Prostate gland (tissue), 2 donors: ENCODE results near the gene CIRBP. TPM values are rescaled to one million over a fixed set of nuclear protein-coding genes. Genes with fewer than 3 reads are reported as not detected.

Source experiments
- DNase-seq: peaks from one replicate; pipeline ENCODE4 v3.0.0-alpha.2; 2019; ENCODE audit warnings: low spot score
- H3K27ac ChIP-seq, 2 donors: fragments of 200-600 bp; sonication (generic); 2 replicates each; pipeline ENCODE4 v1.5.1; 2017 to 2019
- H3K27me3 ChIP-seq: fragments of 200-600 bp; sonication (generic); replicated peaks from 2 replicates; pipeline ENCODE4 v1.5.1; 2019; ENCODE audit not compliant: insufficient read depth
- H3K36me3 ChIP-seq, 2 donors: fragments of 200-600 bp; sonication (generic); 1 replicate in 1 of 2; 2 replicates in 1 of 2; pipeline versions ENCODE4 v1.5.1 to v1.8.1; 2017 to 2019
- H3K4me1 ChIP-seq: fragments of 200-600 bp; sonication (generic); replicated peaks from 2 replicates; pipeline ENCODE4 v1.5.1; 2019
- H3K4me3 ChIP-seq, 2 donors: fragments of 200-600 bp; sonication (generic); 2 replicates each; pipeline ENCODE4 v1.5.1; 2017 to 2019
- H3K9me3 ChIP-seq: fragments of 200-600 bp; sonication (generic); 2 replicates; pipeline ENCODE4 v1.5.1; 2017
- POLR2A ChIP-seq: fragments of 450-650 bp; IDR thresholded peaks from one replicate; pipeline ENCODE4 v1.6.1; 2016; ENCODE audit warnings: antibody characterized with exemption, mild to moderate bottlenecking
- POLR2AphosphoS5 ChIP-seq: sonication (generic); formaldehyde crosslinking; IDR thresholded peaks from one replicate; pipeline ENCODE4 v1.6.1; 2017; ENCODE audit warnings: antibody characterized with exemption
- WGBS: methylation state at CpG from one replicate; pipeline ENCODE4 v1.1.5; 2018; 5-methylcytosine and 5-hydroxymethylcytosine counted together
- intact Hi-C: fragments of 100-400 bp; cut with DNase I; formaldehyde crosslinking; loops from one replicate; pipeline ENCODE4 v1.14.2; 2022
- total RNA-seq, 2 donors: library from RNA; depleted of rRNA; stranded (reverse); fragments of >200 nt; gene quantifications; one replicate each; pipeline ENCODE4 v1.1.0, GENCODE V29; 2016
- TF ChIP-seq, protein P1 (sequence below), 4 experiments: fragments of 200-600 bp in 2 of 4; fragments of 450-650 bp in 2 of 4; sonication (generic) in 2 of 4; IDR thresholded peaks; 1 replicate in 3 of 4; 2 replicates in 1 of 4; pipeline ENCODE4 v1.5.1; 2016 to 2019; ENCODE audit warnings: antibody characterized with exemption in 4 of 4, mild to moderate bottlenecking in 2 of 4, moderate library complexity in 2 of 4

Gene CIRBP
- total RNA-seq, 2 donors from 2014 or later: 753 to 863 TPM

DNA sequence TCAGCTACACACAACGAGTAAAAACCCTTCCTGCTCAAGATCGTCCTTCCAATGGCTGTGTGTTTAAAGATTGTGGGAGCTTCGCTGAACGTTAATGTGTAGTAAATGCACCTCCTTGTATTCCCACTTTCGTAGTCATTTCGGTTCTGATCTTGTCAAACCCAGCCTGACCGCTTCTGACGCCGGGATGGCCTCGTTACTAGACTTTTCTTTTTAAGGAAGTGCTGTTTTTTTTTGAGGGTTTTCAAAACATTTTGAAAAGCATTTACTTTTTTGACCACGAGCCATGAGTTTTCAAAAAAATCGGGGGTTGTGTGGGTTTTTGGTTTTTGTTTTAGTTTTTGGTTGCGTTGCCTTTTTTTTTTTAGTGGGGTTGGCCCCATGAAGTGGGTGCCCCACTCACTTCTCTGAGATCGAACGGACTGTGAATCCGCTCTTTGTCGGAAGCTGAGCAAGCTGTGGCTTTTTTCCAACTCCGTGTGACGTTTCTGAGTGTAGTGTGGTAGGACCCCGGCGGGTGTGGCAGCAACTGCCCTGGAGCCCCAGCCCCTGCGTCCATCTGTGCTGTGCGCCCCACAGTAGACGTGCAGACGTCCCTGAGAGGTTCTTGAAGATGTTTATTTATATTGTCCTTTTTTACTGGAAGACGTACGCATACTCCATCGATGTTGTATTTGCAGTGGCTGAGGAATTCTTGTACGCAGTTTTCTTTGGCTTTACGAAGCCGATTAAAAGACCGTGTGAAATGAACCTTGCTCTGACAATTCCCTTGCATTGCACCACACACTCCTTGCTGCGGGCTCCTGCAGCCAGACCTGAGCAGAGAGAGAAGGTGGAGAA is 3.5 kb downstream of the CIRBP start:
- Histone ChIP-seq H3K9me3 (no peaks in the 10 kb centered on the region), H3K27me3 (no peaks in the 10 kb centered on the region), H3K4me3 (peak overlapping the region in 1 of 2 donors; percentile 99), H3K4me1 (peaks cover 57% of the 10 kb centered on the region), H3K27ac (peak overlapping the region; percentile 98 to 100), H3K36me3 (peaks cover 9 to 34% of the 10 kb centered on the region in 2 donors)
- DNase-seq: peak; percentile 14
- intact Hi-C loops: loop anchor here (10.0 kb wide), 1 partner anchor 132 kb away; the partner anchor contains the start of genes DAZAP1 and GAMT
- TF ChIP-seq POLR2A (no peak), POLR2AphosphoS5 (no peak)
- TF ChIP-seq, protein P1, sequence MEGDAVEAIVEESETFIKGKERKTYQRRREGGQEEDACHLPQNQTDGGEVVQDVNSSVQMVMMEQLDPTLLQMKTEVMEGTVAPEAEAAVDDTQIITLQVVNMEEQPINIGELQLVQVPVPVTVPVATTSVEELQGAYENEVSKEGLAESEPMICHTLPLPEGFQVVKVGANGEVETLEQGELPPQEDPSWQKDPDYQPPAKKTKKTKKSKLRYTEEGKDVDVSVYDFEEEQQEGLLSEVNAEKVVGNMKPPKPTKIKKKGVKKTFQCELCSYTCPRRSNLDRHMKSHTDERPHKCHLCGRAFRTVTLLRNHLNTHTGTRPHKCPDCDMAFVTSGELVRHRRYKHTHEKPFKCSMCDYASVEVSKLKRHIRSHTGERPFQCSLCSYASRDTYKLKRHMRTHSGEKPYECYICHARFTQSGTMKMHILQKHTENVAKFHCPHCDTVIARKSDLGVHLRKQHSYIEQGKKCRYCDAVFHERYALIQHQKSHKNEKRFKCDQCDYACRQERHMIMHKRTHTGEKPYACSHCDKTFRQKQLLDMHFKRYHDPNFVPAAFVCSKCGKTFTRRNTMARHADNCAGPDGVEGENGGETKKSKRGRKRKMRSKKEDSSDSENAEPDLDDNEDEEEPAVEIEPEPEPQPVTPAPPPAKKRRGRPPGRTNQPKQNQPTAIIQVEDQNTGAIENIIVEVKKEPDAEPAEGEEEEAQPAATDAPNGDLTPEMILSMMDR (IDR thresholded peaks at IDR 0.05): no peak
- 50% methylated on average over 33 of the region's 33 CpGs for WGBS

DNA sequence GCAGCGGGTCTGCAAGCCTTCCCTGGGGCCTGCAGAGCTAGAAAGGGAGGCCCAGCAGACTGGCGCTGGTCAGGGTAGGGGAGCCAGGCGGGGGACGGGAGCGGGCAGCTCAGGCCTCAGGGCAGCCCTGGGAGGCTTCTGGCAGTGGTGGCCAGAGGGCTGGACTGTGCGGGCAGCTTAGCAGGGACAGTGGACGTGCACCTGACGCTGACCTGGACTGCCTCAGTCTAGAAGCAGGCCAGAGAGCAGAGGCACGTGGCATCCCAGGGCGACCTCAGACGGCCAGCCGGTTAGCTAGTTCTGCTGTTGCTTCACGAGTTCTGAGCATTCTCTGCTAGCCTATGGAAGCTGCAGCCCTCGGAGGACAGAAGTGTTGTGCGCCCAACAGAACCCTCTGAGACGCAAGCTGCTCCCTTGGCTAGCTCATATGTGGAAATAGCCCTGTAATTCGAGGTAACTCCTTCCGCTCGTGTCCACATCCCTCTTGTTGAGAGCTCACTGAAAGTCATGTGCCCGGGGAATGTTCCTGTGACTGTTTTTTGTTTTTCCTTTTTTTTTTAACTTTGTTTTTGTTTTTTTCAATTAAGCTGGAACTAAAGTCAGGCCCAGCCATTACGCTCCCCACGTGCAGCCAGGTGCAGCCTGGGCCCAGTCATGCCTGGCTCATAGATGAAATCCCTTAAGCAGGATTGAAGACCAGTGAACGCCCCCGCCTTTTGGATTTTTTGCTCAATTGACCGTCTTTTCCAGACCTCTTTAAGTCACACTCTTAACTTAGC is 4.3 kb downstream of the CIRBP start:
- DNase-seq: no peak
- H3K4me1 ChIP-seq: peaks cover 55% of the 10 kb centered on the region
- H3K4me3 ChIP-seq: peak overlapping the region in 1 of 2 donors; percentile 10
- H3K36me3 ChIP-seq: peaks cover 9 to 34% of the 10 kb centered on the region in 2 donors
- peak overlapping the region; percentile 7 to 100 for H3K27ac ChIP-seq
- no peaks in the 10 kb centered on the region for H3K27me3 ChIP-seq
- no peak for TF ChIP-seq POLR2AphosphoS5
- TF ChIP-seq POLR2A: no peak
- WGBS: 72% methylated on average over 25 of the region's 25 CpGs
- intact Hi-C loops: loop anchor here (10.0 kb wide), 1 partner anchor 131 kb away; the partner anchor contains the start of genes DAZAP1 and GAMT
- H3K9me3 ChIP-seq: no peaks in the 10 kb centered on the region

DNA sequence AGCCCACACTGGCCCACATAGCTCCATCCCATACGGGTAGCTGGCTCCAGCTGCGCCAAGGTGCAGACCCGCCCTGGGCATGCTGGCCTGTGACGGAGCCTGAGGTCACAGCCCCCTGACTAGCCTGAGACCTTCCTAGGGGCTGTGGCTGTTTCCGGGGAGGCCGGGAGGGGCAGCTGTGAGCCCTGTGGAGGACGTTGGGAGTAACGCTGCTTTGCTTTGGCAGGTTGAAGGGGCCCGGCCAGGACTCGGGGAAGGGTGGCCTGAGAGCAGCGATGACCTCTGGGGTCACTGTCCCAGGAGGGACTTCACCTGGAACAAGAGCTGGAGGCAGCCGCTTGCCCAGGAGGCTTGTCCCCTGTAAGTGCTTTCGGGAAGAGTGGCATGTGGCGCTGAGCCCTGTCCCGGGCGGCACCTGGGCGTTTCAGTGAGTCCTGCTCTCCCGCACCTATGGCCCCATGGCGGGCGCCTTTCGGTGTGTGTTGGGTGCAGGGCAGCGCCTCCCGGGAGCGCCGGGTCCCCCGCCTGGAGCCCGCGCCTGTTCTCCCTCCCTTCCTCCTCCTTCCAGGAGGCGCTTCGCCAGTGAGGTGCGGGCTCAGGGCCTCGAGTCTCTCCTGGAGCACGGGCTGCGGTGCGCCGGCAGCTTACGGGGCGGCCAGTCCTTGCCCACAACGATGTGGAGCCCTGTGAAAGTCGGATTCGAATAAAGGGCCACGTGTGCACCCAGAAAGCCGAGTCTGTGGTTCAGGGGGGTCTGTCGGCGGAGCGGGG is 5.1 kb downstream of the CIRBP start:
- H3K4me1 ChIP-seq: peaks cover 51% of the 10 kb centered on the region
- H3K27me3 ChIP-seq: no peaks in the 10 kb centered on the region
- H3K27ac ChIP-seq: peak overlapping the region; percentile 94 to 99
- WGBS: 66% methylated on average over 46 of the region's 46 CpGs
- H3K9me3 ChIP-seq: no peaks in the 10 kb centered on the region
- peaks cover 9 to 34% of the 10 kb centered on the region in 2 donors for H3K36me3 ChIP-seq
- DNase-seq: peak; percentile 17
- intact Hi-C loops: loop anchor here (10.0 kb wide), 1 partner anchor 131 kb away; the partner anchor contains the start of genes DAZAP1 and GAMT
- TF ChIP-seq POLR2AphosphoS5 (no peak), POLR2A (no peak)
- TF ChIP-seq, protein P1 (IDR thresholded peaks at IDR 0.05): no peak
- peak overlapping the region; percentile 53 to 78 for H3K4me3 ChIP-seq

DNA sequence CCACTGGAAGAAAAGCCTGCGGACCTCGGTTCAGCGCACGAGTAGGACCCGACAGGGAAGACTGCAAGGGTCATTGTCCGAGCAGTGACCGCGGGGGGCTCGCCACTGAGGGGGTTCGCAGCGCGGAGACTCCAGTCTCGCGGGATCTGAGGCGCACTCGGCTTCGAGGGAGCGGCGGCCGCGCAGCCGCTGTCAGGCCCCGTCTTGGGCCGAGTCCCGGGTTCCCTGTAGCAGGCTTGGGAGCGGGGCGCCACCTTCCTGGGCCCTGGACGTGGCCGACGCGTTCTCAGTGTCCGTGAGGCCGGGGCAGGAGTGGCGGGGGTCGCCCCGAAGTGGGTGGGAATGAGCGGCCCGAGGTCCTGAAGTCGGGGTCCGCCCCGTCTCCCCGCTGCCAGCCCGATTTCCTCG is 5.7 kb downstream of the CIRBP start:
- WGBS: 35% methylated on average over 31 of the region's 44 CpGs
- Histone ChIP-seq H3K36me3 (peaks cover 9 to 34% of the 10 kb centered on the region in 2 donors), H3K27me3 (no peaks in the 10 kb centered on the region), H3K9me3 (no peaks in the 10 kb centered on the region), H3K4me3 (peak overlapping the region; percentile 53 to 78), H3K4me1 (peaks cover 51% of the 10 kb centered on the region), H3K27ac (peak overlapping the region; percentile 94 to 99)
- TF ChIP-seq POLR2A: no peak
- DNase-seq: no peak
- intact Hi-C loops: loop anchor here (5.0 to 10.0 kb wide), 4 partner anchors 82 to 227 kb away; partner anchors contain the start of genes DAZAP1, GAMT and RPS15

DNA sequence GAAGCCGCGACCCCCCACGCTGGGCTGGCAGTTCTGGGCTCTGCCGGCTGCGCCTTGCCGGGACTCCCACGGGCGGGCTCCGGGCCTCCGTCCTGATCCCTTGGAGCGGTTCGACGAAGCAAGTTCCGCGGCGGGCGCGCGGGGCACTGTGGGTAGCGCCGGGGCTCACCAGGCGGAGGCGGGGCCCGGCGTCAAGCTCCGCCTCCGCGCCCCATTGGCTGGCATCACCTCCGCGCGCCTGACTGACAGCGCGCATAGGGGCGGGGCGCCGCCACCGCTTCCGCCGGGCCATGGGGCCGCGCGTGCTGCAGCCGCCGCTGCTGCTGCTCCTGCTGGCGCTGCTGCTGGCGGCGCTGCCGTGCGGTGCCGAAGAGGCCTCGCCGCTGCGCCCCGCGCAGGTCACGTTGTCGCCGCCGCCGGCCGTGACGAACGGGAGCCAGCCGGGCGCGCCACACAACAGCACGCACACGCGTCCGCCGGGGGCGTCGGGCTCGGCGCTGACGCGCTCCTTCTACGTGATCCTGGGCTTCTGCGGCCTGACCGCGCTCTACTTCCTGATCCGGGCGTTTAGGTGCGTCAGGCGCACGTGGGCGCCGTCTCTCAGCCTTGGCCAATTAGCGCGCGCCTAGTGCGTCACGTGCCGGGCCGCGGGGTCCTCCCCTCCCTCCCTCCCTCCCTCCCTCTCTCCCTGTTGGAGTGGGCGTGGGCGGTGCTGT is 6.3 kb downstream of the CIRBP start, which contains the start of gene FAM174C:
TSS of gene FAM174C (plus strand) at position 271 of the 716 bp plus-strand sequence. CDS start at position 291, 20 bp downstream.
- H3K4me1 ChIP-seq: peaks cover 51% of the 10 kb centered on the region
- H3K27me3 ChIP-seq: no peaks in the 10 kb centered on the region
- TF ChIP-seq POLR2A: peak; percentile 41
- TF ChIP-seq POLR2AphosphoS5: peak; percentile 77
- TF ChIP-seq, protein P1 (IDR thresholded peaks at IDR 0.05): peak in 2 of 4 experiments; percentile 12 to 25
- intact Hi-C loops: loop anchor here (5.0 to 10.0 kb wide), 4 partner anchors 82 to 227 kb away; partner anchors contain the start of genes DAZAP1, GAMT and RPS15
- WGBS: under 1% methylated on average over 76 of the region's 98 CpGs
- H3K9me3 ChIP-seq: no peaks in the 10 kb centered on the region
- H3K4me3 ChIP-seq: peak within 1 kb of the TSS; percentile 53 to 78
- peaks cover 9 to 34% of the 10 kb centered on the region in 2 donors for H3K36me3 ChIP-seq
- peak within 1 kb of the TSS; percentile 94 to 99 for H3K27ac ChIP-seq
- peak; percentile 94 for DNase-seq
